ENCODE measurements around the gene BANP.

DNA sequence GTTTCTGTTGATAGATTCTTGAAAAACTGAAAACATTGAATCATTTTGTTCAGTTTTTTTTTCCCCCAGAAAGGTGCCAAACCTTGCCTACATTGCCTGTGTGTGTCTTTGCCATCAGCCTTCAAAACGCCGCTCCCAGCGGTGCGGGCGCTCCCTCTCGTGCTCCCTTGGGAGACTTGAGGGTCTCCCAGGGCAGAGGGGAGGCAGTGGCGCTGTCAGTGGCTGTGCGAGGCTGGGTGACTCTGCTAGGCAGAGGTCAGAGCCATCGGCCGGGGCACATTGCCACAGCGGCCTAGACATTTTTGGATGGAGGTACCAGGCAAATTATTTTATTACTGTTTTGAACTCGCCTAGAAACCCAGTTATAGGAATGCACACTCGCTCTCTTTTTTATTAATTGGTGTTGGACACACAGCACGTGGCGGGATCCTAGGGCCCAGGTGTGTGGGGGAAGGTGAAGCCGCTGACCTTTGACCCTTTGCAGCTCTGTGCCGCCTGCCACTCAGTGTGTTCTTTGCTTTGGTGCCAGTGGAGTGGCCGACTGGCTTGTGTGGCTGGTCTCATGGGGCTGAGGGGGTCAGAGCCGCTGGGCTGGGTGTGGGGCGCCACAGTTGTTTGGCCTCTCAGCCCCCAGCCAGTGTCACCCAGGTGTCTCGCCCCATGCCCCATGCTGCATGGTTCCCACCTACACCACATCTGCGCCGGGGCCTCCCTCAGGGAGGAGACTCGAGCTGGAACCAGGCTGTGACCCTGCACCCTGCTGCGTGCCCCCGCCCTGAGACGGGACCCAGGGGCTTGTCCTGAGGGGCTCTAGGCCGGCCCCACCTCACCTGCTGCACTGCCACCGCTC, 115.7 kb downstream of the BANP start:
- TF ChIP-seq, protein P1, sequence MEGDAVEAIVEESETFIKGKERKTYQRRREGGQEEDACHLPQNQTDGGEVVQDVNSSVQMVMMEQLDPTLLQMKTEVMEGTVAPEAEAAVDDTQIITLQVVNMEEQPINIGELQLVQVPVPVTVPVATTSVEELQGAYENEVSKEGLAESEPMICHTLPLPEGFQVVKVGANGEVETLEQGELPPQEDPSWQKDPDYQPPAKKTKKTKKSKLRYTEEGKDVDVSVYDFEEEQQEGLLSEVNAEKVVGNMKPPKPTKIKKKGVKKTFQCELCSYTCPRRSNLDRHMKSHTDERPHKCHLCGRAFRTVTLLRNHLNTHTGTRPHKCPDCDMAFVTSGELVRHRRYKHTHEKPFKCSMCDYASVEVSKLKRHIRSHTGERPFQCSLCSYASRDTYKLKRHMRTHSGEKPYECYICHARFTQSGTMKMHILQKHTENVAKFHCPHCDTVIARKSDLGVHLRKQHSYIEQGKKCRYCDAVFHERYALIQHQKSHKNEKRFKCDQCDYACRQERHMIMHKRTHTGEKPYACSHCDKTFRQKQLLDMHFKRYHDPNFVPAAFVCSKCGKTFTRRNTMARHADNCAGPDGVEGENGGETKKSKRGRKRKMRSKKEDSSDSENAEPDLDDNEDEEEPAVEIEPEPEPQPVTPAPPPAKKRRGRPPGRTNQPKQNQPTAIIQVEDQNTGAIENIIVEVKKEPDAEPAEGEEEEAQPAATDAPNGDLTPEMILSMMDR (IDR thresholded peaks at IDR 0.05; ENCODE audit: low read length): no peak
- TF ChIP-seq EZH2 (IDR thresholded peaks at IDR 0.05; ENCODE audit: borderline replicate concordance, low read length): no peak

Measured in OCI-LY1 (cell line).